Measurements from ENCODE around the gene GLT8D1. TPM values are rescaled to one million over a fixed set of nuclear protein-coding genes. Genes with fewer than 3 reads are reported as not detected.

Gene GLT8D1
- polyA plus RNA-seq, 1 experiment = 75.9 TPM

GRCh38 chr3:52704611-52705437, 767 bp downstream of the GLT8D1 start:
- ChIA-PET CTCF (interaction anchor here (1.9 kb wide), 1 partner anchor 12 kb away, joined by 5 read pairs; no protein-coding TSS in a partner anchor), POLR2A (no interaction called here)
- DNase-seq (ENCODE audit: low read depth) = no peak
- peaks cover 4% of the 10 kb centered on the region for H3K36me3 ChIP-seq (ENCODE audit: control insufficient read depth, insufficient read depth, low read length)
- no peak for TF ChIP-seq CTCF (IDR thresholded peaks at IDR 0.05; ENCODE audit: insufficient read depth, low read depth, low read length)
- H3K27me3 ChIP-seq (ENCODE audit: control insufficient read depth, insufficient read depth, low read length) = no peaks in the 10 kb centered on the region
- peak overlapping the region; percentile 65 for H3K4me3 ChIP-seq (ENCODE audit: low read depth, low read length)

GRCh38 chr3:52703341-52703740, 2.2 kb downstream of the GLT8D1 start:
- ChIA-PET CTCF (no interaction called here), POLR2A (no interaction called here)
- no peak for TF ChIP-seq CTCF (IDR thresholded peaks at IDR 0.05; ENCODE audit: insufficient read depth, low read depth, low read length)
- no peak overlapping the region for H3K4me3 ChIP-seq (ENCODE audit: low read depth, low read length)
- DNase-seq (ENCODE audit: low read depth) = no peak
- H3K36me3 ChIP-seq (ENCODE audit: control insufficient read depth, insufficient read depth, low read length) = peaks cover 3% of the 10 kb centered on the region
- no peaks in the 10 kb centered on the region for H3K27me3 ChIP-seq (ENCODE audit: control insufficient read depth, insufficient read depth, low read length)

GRCh38 chr3:52697632-52697965, 8.0 kb downstream of the GLT8D1 start:
- ChIA-PET POLR2A (no interaction called here), CTCF (interaction anchor here (0.6 kb wide), 1 partner anchor 10 kb away, joined by 6 read pairs; no protein-coding TSS in a partner anchor)
- DNase-seq (ENCODE audit: low read depth) = no peak
- Histone ChIP-seq H3K27me3 (ENCODE audit: control insufficient read depth, insufficient read depth, low read length) (no peaks in the 10 kb centered on the region), H3K36me3 (ENCODE audit: control insufficient read depth, insufficient read depth, low read length) (peaks cover 28% of the 10 kb centered on the region), H3K4me3 (ENCODE audit: low read depth, low read length) (no peak overlapping the region)
- TF ChIP-seq CTCF (IDR thresholded peaks at IDR 0.05; ENCODE audit: insufficient read depth, low read depth, low read length) = no peak

- POLR2A ChIA-PET = no interaction called here
- CTCF ChIA-PET = interaction anchor here (0.6 to 1.1 kb wide), 3 partner anchors 9 to 10 kb away, joined by 3 to 6 read pairs (median 3); no protein-coding TSS in a partner anchor
- H3K36me3 ChIP-seq (ENCODE audit: control insufficient read depth, insufficient read depth, low read length) = peaks cover 32% of the 10 kb centered on the region
- H3K27me3 ChIP-seq (ENCODE audit: control insufficient read depth, insufficient read depth, low read length) = no peaks in the 10 kb centered on the region
- no peak for TF ChIP-seq CTCF (IDR thresholded peaks at IDR 0.05; ENCODE audit: insufficient read depth, low read depth, low read length)
- no peak for DNase-seq (ENCODE audit: low read depth)
- no peak overlapping the region for H3K4me3 ChIP-seq (ENCODE audit: low read depth, low read length)
Observed at GRCh38 chr3:52696830-52697631, 8.6 kb downstream of the GLT8D1 start.

Measured in BJ (cell line).